ENCODE data around the gene YJEFN3. TPM values are rescaled to one million over a fixed set of nuclear protein-coding genes. Genes with fewer than 3 reads are reported as not detected.

The YJEFN3 gene
- total and polyA plus RNA-seq, 10 of the 15 experiments (the other 5 are each of a cell fraction or from before 2014, with no cell fraction given), result 0.05 to 6.9 (median 3.5) TPM

GRCh38 chr19:19558055-19558454, 29.3 kb downstream of the YJEFN3 start:
- H3K4me3 ChIP-seq, result no peak overlapping the region
- H3K4me2 ChIP-seq (ENCODE audit: control insufficient read depth, insufficient read depth), result no peak overlapping the region
- H3K36me3 ChIP-seq (ENCODE audit: control insufficient read depth in 2 of 2, insufficient read depth in 2 of 2, low read length in 1 of 2), result peaks cover 0 to 1% of the 10 kb centered on the region in 2 experiments; a peak in 3 of 4 replicates
- WGBS (ENCODE audit: insufficient coverage, insufficient replicate concordance, low lambda C conversion rate, missing lambda C conversion rate), result 65% methylated on average over 14 of the region's 15 CpGs
- ChIA-PET POLR2A (interaction anchor here (0.6 to 1.1 kb wide), 3 partner anchors 33 to 354 kb away, joined by 3 to 5 read pairs (median 3); no protein-coding TSS in a partner anchor), CTCF (interaction anchor here (0.8 to 0.9 kb wide), 2 partner anchors 10 to 25 kb away, joined by 3 read pairs; no protein-coding TSS in a partner anchor), SMC1A (ENCODE audit: uncharacterized antibody, unreplicated experiment) (interaction anchor here (1.5 kb wide), 1 partner anchor 54 kb away, joined by 4 read pairs; no protein-coding TSS in a partner anchor), RAD21 (ENCODE audit: unreplicated experiment) (interaction anchor here (0.7 to 1.0 kb wide), 2 partner anchors 86 to 305 kb away, joined by 3 to 5 read pairs; partner anchors contain the start of gene GMIP)
- H2AFZ ChIP-seq (ENCODE audit: control insufficient read depth, low read depth, low read length), result no peak overlapping the region
- no peaks in the 10 kb centered on the region for H3K27me3 ChIP-seq (replicated peaks in 1 of 2; ENCODE audit: control insufficient read depth in 2 of 2, insufficient read depth in 2 of 2, low read length in 1 of 2)
- H3K4me1 ChIP-seq (ENCODE audit: control insufficient read depth, insufficient read depth, low read length), result no peaks in the 10 kb centered on the region
- no peak for DNase-seq (ENCODE audit: low read depth, low spot score)
- no peaks in the 10 kb centered on the region for H3K79me2 ChIP-seq (ENCODE audit: control insufficient read depth, insufficient read depth, low read length)
- no peak for FAIRE-seq
- no peaks in the 10 kb centered on the region for H4K20me1 ChIP-seq (ENCODE audit: control insufficient read depth, insufficient read depth)
- no peaks in the 10 kb centered on the region for H3K9me3 ChIP-seq (replicated peaks; ENCODE audit: control insufficient read depth, insufficient read depth, low read length)
- H3K27ac ChIP-seq (ENCODE audit: control insufficient read depth, insufficient read depth), result no peak overlapping the region
- ATAC-seq, result peak; percentile 73
- intact Hi-C loops (cut with micrococcal nuclease; ENCODE audit: unreplicated experiment), result loop anchor here (5.0 kb wide), 1 partner anchor 84 kb away; the partner anchor contains the start of gene GMIP
- no peak for TF ChIP-seq ZBTB40 (IDR thresholded peaks at IDR 0.05; ENCODE audit: borderline replicate concordance)
- no peak for TF ChIP-seq ZZZ3 (IDR thresholded peaks at IDR 0.05; ENCODE audit: control insufficient read depth, insufficient read length, low read depth)
- 0 out of 2 replicates have a peak, but pooled peaks have one; percentile 53 for TF ChIP-seq HDGF (IDR thresholded peaks at IDR 0.05)
- TF ChIP-seq EP300 (IDR thresholded peaks at IDR 0.05; ENCODE audit: borderline replicate concordance in 1 of 2, control insufficient read depth in 1 of 2, low read depth in 2 of 2, low read length in 2 of 2), result no peak
- no peak for TF ChIP-seq RAD21 (IDR thresholded peaks at IDR 0.05; ENCODE audit: insufficient read depth, low read depth, low read length)
- TF ChIP-seq DPF2 (IDR thresholded peaks at IDR 0.05), result 0 out of 2 replicates have a peak, but pooled peaks have one; percentile 5
- TF ChIP-seq SPI1 (IDR thresholded peaks at IDR 0.05; ENCODE audit: borderline replicate concordance, insufficient read depth, low read depth, low read length), result no peak
- no peak for TF ChIP-seq SREBF2 (IDR thresholded peaks at IDR 0.05; ENCODE audit: low read length)
- TF ChIP-seq ASH2L (IDR thresholded peaks at IDR 0.05; ENCODE audit: borderline replicate concordance, low read depth), result no peak
- TF ChIP-seq PAX5 (IDR thresholded peaks at IDR 0.05; ENCODE audit: borderline replicate concordance, low read depth, low read length), result 0 out of 2 replicates have a peak, but pooled peaks have one; percentile 18
- no peak for TF ChIP-seq RUNX3 (IDR thresholded peaks at IDR 0.05; ENCODE audit: low read length)
- no peak for TF ChIP-seq HCFC1 (IDR thresholded peaks at IDR 0.05; ENCODE audit: low read length)
- no peak for TF ChIP-seq CUX1 (IDR thresholded peaks at IDR 0.05; ENCODE audit: insufficient replicate concordance, low read depth, low read length)
- TF ChIP-seq NR2F1 (conservative IDR thresholded peaks at IDR 0.05), result 0 out of 2 replicates have a peak, but pooled peaks have one; percentile 11
- TF ChIP-seq WRNIP1 (IDR thresholded peaks at IDR 0.05; ENCODE audit: borderline replicate concordance, low read depth, low read length), result no peak
- in situ Hi-C loops (cut with MboI), result no loop called here
- no peak overlapping the region for H3K9ac ChIP-seq (ENCODE audit: control insufficient read depth, insufficient read depth, low read length)
- BruUV-seq (replicated peaks), result no TSS peak

All from GM12878 (cell line).